Measurements from ENCODE around the gene FOXG1.

DNA sequence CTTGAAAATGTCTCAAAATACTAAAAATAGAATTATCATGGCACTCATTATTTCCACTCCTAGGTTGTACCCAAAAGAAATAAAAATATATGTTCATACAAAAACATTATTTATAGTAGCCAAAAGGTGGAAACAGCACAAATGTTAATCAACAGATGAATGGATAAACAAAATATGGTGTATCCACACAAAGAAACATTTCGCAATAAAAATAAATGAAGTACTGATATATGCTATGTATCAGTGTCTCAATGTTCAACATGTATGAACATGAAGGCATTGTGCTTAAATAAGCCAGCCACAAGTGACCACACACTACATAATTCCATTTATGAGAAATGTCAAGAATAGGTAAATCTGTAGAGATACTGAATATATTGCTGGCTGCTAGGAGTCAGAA lies 40.9 kb downstream of the FOXG1 start:
- TF ChIP-seq, protein P1, sequence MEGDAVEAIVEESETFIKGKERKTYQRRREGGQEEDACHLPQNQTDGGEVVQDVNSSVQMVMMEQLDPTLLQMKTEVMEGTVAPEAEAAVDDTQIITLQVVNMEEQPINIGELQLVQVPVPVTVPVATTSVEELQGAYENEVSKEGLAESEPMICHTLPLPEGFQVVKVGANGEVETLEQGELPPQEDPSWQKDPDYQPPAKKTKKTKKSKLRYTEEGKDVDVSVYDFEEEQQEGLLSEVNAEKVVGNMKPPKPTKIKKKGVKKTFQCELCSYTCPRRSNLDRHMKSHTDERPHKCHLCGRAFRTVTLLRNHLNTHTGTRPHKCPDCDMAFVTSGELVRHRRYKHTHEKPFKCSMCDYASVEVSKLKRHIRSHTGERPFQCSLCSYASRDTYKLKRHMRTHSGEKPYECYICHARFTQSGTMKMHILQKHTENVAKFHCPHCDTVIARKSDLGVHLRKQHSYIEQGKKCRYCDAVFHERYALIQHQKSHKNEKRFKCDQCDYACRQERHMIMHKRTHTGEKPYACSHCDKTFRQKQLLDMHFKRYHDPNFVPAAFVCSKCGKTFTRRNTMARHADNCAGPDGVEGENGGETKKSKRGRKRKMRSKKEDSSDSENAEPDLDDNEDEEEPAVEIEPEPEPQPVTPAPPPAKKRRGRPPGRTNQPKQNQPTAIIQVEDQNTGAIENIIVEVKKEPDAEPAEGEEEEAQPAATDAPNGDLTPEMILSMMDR (IDR thresholded peaks at IDR 0.05) = no peak
- TF ChIP-seq POLR2A (IDR thresholded peaks at IDR 0.05) = no peak

All from body of pancreas (tissue), 4 donors.